Thyroid gland (tissue), 4 donors: ENCODE measurements around the gene PCYT1B.

Experiments
- POLR2A ChIP-seq, 2 donors: fragments of 450-650 bp; IDR thresholded peaks; one replicate each; pipeline ENCODE4 v1.6.1; 2017; ENCODE audit warnings: antibody characterized with exemption in 2 of 2, mild to moderate bottlenecking in 2 of 2, moderate library complexity in 1 of 2
- TF ChIP-seq, protein P1 (sequence below), 6 experiments: fragments of 200-600 bp in 3 of 6; fragments of 450-650 bp in 3 of 6; sonication (generic) in 3 of 6; IDR thresholded peaks; one replicate each; pipeline ENCODE4 v1.5.1; 2016 to 2019; ENCODE audit warnings: antibody characterized with exemption in 6 of 6, mild to moderate bottlenecking in 2 of 6, inconsistent platforms in 1 of 6, moderate library complexity in 1 of 6

DNA sequence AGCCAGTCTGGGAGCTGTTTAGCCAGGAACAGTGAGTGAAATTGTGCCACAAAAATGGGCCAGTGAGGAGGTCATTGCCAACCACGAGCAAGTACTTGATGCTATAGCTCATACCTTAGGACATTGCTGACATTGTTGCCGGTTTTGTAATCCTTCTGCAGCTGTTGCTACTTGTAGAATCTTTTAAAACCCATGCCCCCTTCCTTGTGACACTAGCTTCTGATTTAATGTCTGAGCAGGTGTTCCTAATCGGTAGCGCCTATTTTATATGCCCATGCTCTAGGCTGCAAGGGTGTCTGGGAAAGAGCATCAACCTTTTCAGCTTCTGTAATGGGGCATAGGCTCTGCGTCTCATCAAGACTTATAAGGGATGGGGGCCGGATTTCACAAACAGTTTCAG, 49.1 kb upstream of the PCYT1B start:
- TF ChIP-seq, protein P1, sequence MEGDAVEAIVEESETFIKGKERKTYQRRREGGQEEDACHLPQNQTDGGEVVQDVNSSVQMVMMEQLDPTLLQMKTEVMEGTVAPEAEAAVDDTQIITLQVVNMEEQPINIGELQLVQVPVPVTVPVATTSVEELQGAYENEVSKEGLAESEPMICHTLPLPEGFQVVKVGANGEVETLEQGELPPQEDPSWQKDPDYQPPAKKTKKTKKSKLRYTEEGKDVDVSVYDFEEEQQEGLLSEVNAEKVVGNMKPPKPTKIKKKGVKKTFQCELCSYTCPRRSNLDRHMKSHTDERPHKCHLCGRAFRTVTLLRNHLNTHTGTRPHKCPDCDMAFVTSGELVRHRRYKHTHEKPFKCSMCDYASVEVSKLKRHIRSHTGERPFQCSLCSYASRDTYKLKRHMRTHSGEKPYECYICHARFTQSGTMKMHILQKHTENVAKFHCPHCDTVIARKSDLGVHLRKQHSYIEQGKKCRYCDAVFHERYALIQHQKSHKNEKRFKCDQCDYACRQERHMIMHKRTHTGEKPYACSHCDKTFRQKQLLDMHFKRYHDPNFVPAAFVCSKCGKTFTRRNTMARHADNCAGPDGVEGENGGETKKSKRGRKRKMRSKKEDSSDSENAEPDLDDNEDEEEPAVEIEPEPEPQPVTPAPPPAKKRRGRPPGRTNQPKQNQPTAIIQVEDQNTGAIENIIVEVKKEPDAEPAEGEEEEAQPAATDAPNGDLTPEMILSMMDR (IDR thresholded peaks at IDR 0.05), result no peak
- no peak for TF ChIP-seq POLR2A (IDR thresholded peaks at IDR 0.05)
